SK-N-SH treated with all-trans-retinoic acid at 6 μM for 48 hours (cell line): Measurements from ENCODE around the gene NAMPT.

Source experiments
- ATAC-seq: fragments of 200-7000 bp; cut with Tn5 transposase; 3 replicates; pipeline ENCODE4 v1.9.1; 2020; ENCODE audit warnings: mild to moderate bottlenecking, moderate library complexity
- ARNTL ChIP-seq: fragments of 450-650 bp; formaldehyde crosslinking; IDR thresholded peaks from 2 replicates; pipeline ENCODE4 v1.5.0; 2020; ENCODE audit warnings: low read depth, mild to moderate bottlenecking, moderate library complexity, borderline replicate concordance
- BACH2 ChIP-seq: fragments of 250-450 bp; sonication (Bioruptor Pico); IDR thresholded peaks from 2 replicates; pipeline ENCODE4 v1.9.0; 2021; ENCODE audit warnings: mild to moderate bottlenecking, borderline replicate concordance
- CREB5 ChIP-seq: fragments of 250-450 bp; sonication (Bioruptor Pico); IDR thresholded peaks from 2 replicates; pipeline ENCODE4 v1.5.1; 2020; ENCODE audit warnings: low read depth, mild to moderate bottlenecking, moderate library complexity
- CSDC2 ChIP-seq: fragments of 250-450 bp; sonication (Bioruptor Pico); IDR thresholded peaks from 2 replicates; pipeline ENCODE4 v1.5.0; 2020; ENCODE audit warnings: mild to moderate bottlenecking, moderate library complexity
- CSRNP3 ChIP-seq: fragments of 250-450 bp; sonication (Bioruptor Pico); IDR thresholded peaks from 2 replicates; pipeline ENCODE4 v1.5.1; 2021; ENCODE audit warnings: mild to moderate bottlenecking, moderate library complexity
- ESRRG ChIP-seq: fragments of 250-450 bp; sonication (Bioruptor Pico); IDR thresholded peaks from 2 replicates; pipeline ENCODE4 v1.6.1; 2021; ENCODE audit warnings: mild to moderate bottlenecking
- GLIS3 ChIP-seq: fragments of 250-450 bp; sonication (Bioruptor Pico); IDR thresholded peaks from 2 replicates; pipeline ENCODE4 v1.5.0; 2020; ENCODE audit warnings: mild to moderate bottlenecking, moderate library complexity
- OSR1 ChIP-seq: fragments of 250-450 bp; sonication (Bioruptor Pico); IDR thresholded peaks from 2 replicates; pipeline ENCODE4 v1.8.0; 2022; ENCODE audit warnings: moderate library complexity, mild to moderate bottlenecking, inconsistent platforms
- PATZ1 ChIP-seq: fragments of 250-450 bp; sonication (Bioruptor Pico); IDR thresholded peaks from 2 replicates; pipeline ENCODE4 v1.8.0; 2020; ENCODE audit warnings: mild to moderate bottlenecking, moderate library complexity, borderline replicate concordance
- POU6F1 ChIP-seq: fragments of 250-450 bp; sonication (Bioruptor Pico); IDR thresholded peaks from 2 replicates; pipeline ENCODE4 v1.8.0; 2021; ENCODE audit warnings: low read depth, mild to moderate bottlenecking, moderate library complexity, borderline replicate concordance
- RARB ChIP-seq: fragments of 250-450 bp; sonication (Bioruptor Pico); IDR thresholded peaks from 2 replicates; pipeline ENCODE4 v1.8.0; 2021; ENCODE audit warnings: mild to moderate bottlenecking, moderate library complexity
- SNAI2 ChIP-seq: fragments of 250-450 bp; sonication (Bioruptor Pico); IDR thresholded peaks from 2 replicates; pipeline ENCODE4 v1.5.0; 2020; ENCODE audit warnings: mild to moderate bottlenecking, moderate library complexity
- TCF4 ChIP-seq: fragments of 250-450 bp; sonication (Bioruptor Pico); IDR thresholded peaks from 2 replicates; pipeline ENCODE4 v1.8.0; 2021; ENCODE audit warnings: mild to moderate bottlenecking, moderate library complexity, borderline replicate concordance
- TOX ChIP-seq: fragments of 250-450 bp; sonication (Bioruptor Pico); IDR thresholded peaks from 2 replicates; pipeline ENCODE4 v1.8.0; 2021; ENCODE audit warnings: mild to moderate bottlenecking, moderate library complexity, borderline replicate concordance
- ZC3H10 ChIP-seq: fragments of 250-450 bp; sonication (Bioruptor Pico); IDR thresholded peaks from 2 replicates; pipeline ENCODE4 v1.5.1; 2021; ENCODE audit warnings: mild to moderate bottlenecking, moderate library complexity
- ZFP30 ChIP-seq: fragments of 450-650 bp; formaldehyde crosslinking; IDR thresholded peaks from 2 replicates; pipeline ENCODE4 v1.5.0; 2022; ENCODE audit warnings: mild to moderate bottlenecking, moderate library complexity
- ZNF565 ChIP-seq: fragments of 450-650 bp; formaldehyde crosslinking; conservative IDR thresholded peaks from 2 replicates; pipeline ENCODE4 v1.5.0; 2020; ENCODE audit warnings: low read depth, mild to moderate bottlenecking, moderate library complexity
- ZNF70 ChIP-seq: fragments of 450-650 bp; formaldehyde crosslinking; IDR thresholded peaks from 2 replicates; pipeline ENCODE4 v1.5.0; 2020; ENCODE audit warnings: mild to moderate bottlenecking, moderate library complexity
- ZNF8 ChIP-seq: fragments of 450-650 bp; formaldehyde crosslinking; IDR thresholded peaks from 2 replicates; pipeline ENCODE4 v1.5.0; 2020; ENCODE audit warnings: mild to moderate bottlenecking, moderate library complexity

NAMPT gene

GRCh38 chr7:106281127-106281526, 3.7 kb downstream of the NAMPT start:
- ATAC-seq: no peak
- no peak for TF ChIP-seq POU6F1
- no peak for TF ChIP-seq ARNTL (CRISPR knock-in tag)
- TF ChIP-seq ZFP30 (CRISPR knock-in tag): no peak
- TF ChIP-seq CSRNP3 (CRISPR knock-in tag): no peak
- no peak for TF ChIP-seq SNAI2 (CRISPR knock-in tag)
- TF ChIP-seq TCF4 (CRISPR knock-in tag): no peak
- no peak for TF ChIP-seq ZNF565 (CRISPR knock-in tag)
- no peak for TF ChIP-seq ZNF8
- no peak for TF ChIP-seq GLIS3 (CRISPR knock-in tag)

- TF ChIP-seq TCF4 (CRISPR knock-in tag) (no peak), GLIS3 (CRISPR knock-in tag) (no peak), OSR1 (CRISPR knock-in tag) (no peak), TOX (CRISPR knock-in tag) (no peak), BACH2 (CRISPR knock-in tag) (no peak), ZNF8 (no peak)
- TF ChIP-seq, all 23 proteins: peak for 0
- ATAC-seq: no peak
These were observed 5.2 kb downstream of the NAMPT start for GRCh38 chr7:106279425-106280197.

GRCh38 chr7:106278695-106279094, 6.1 kb downstream of the NAMPT start:
- TF ChIP-seq ZFP30 (CRISPR knock-in tag): no peak
- no peak for TF ChIP-seq ZC3H10
- no peak for TF ChIP-seq ZNF70 (CRISPR knock-in tag)
- TF ChIP-seq CREB5 (CRISPR knock-in tag): no peak
- no peak for TF ChIP-seq BACH2 (CRISPR knock-in tag)
- no peak for TF ChIP-seq ESRRG (CRISPR knock-in tag)
- no peak for TF ChIP-seq POU6F1

GRCh38 chr7:106277976-106278375, 6.8 kb downstream of the NAMPT start:
- TF ChIP-seq RARB (CRISPR knock-in tag): no peak
- no peak for TF ChIP-seq ZNF8
- TF ChIP-seq CSDC2: no peak
- TF ChIP-seq ZNF70 (CRISPR knock-in tag): no peak
- TF ChIP-seq PATZ1 (CRISPR knock-in tag): no peak
- TF ChIP-seq ZC3H10: no peak
- TF ChIP-seq OSR1 (CRISPR knock-in tag): no peak
- peak; percentile 36 for ATAC-seq

More at GRCh38 chr7:106278695-106279094, 6.1 kb downstream of the NAMPT start:
- ATAC-seq: no peak
